ENCODE measurements around the gene TMEM156.

Gene TMEM156

DNA sequence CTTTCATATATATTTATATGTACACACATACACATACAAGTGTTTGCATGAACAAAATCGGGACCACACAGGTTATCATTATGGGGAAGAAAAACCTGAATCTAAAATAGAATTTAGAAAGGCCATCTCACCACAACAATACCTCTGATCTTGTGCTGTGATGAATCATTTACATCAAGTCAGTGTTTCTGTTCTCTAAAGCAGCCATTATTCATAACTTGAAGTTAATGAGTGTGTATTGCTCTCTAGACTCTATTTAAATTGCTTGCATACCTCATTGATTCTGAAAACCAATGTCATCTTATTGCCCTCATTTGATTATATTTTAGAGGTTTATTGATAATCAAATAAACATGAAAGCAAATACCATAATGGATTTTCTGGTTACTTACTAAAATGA lies 93.0 kb downstream of the TMEM156 start:
- Histone ChIP-seq H3K4me1 (ENCODE audit: insufficient read depth, poor library complexity, severe bottlenecking) (no peaks in the 10 kb centered on the region), H3K4me3 (ENCODE audit: severe bottlenecking) (no peak overlapping the region), H3K27me3 (ENCODE audit: insufficient read depth, poor library complexity, severe bottlenecking) (no peaks in the 10 kb centered on the region), H3K27ac (ENCODE audit: poor library complexity, severe bottlenecking) (no peak overlapping the region), H3K9me3 (ENCODE audit: severe bottlenecking) (no peaks in the 10 kb centered on the region), H3K36me3 (ENCODE audit: low read depth) (peaks cover 68% of the 10 kb centered on the region)
- TF ChIP-seq, protein P1, sequence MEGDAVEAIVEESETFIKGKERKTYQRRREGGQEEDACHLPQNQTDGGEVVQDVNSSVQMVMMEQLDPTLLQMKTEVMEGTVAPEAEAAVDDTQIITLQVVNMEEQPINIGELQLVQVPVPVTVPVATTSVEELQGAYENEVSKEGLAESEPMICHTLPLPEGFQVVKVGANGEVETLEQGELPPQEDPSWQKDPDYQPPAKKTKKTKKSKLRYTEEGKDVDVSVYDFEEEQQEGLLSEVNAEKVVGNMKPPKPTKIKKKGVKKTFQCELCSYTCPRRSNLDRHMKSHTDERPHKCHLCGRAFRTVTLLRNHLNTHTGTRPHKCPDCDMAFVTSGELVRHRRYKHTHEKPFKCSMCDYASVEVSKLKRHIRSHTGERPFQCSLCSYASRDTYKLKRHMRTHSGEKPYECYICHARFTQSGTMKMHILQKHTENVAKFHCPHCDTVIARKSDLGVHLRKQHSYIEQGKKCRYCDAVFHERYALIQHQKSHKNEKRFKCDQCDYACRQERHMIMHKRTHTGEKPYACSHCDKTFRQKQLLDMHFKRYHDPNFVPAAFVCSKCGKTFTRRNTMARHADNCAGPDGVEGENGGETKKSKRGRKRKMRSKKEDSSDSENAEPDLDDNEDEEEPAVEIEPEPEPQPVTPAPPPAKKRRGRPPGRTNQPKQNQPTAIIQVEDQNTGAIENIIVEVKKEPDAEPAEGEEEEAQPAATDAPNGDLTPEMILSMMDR (IDR thresholded peaks at IDR 0.05; ENCODE audit: poor library complexity, severe bottlenecking) = no peak
- no peak for ATAC-seq (ENCODE audit: low read depth)
- DNase-seq (ENCODE audit: low spot score) = no peak

DNA sequence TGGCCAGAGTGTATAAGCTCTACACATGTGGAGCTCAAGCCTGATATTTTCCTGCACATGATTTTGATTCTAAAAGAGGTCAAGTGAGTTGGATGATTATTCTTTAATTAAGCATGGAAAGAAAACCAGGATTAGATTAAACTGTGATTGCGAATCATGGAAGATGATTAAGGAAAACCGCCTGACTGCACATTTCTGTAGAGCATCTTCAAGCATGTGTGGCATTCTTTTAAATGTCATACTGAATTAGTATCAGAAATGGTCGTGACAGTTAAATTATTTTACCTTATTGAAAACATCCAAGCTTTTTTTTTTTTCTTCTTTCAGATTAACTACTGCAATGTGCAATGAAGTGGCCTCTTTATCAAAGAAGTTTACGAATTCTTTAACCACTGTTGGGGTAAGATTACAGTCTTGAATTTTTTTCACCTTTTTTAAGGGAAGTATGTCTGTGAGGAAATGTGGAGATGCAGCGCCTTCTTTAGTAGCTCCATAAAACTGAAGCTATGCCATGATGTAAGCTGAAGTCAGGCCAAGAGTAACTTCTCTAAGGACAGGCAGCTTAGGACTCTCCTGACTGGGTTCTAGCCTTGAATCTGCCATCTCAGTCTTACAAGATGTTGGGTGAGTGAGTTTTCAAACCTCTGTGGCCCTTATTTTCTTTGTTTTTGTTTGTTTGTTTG lies 96.7 kb downstream of the TMEM156 start:
- H3K27me3 ChIP-seq (ENCODE audit: insufficient read depth, poor library complexity, severe bottlenecking) = no peaks in the 10 kb centered on the region
- ATAC-seq (ENCODE audit: low read depth) (no peak), DNase-seq (ENCODE audit: low spot score) (no peak)
- no peak overlapping the region for H3K4me3 ChIP-seq (ENCODE audit: severe bottlenecking)
- H3K27ac ChIP-seq (ENCODE audit: poor library complexity, severe bottlenecking) = no peak overlapping the region
- H3K4me1 ChIP-seq (ENCODE audit: insufficient read depth, poor library complexity, severe bottlenecking) = no peaks in the 10 kb centered on the region
- H3K36me3 ChIP-seq (ENCODE audit: low read depth) = peaks cover 79% of the 10 kb centered on the region
- H3K9me3 ChIP-seq (ENCODE audit: severe bottlenecking) = no peaks in the 10 kb centered on the region
- TF ChIP-seq, protein P1 (IDR thresholded peaks at IDR 0.05; ENCODE audit: poor library complexity, severe bottlenecking) = no peak

DNA sequence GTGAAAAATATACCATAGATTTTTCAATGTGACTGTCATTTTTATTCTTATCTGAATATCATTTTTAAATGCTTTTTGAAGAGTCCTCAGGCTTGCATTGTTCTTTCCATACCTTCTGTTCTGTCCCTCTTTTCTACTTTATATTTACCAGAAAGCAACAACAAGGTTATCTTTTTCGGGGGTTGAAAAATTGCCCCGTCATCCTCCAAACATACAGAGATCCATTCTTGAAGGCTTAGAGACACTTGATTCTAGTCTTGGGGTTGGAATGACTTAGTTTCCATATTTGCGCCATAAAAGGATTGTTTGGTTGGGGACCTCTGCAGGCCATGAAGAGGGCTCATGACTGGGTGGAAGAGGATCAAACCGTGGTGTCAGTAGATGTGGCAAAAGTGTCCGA lies 101.1 kb downstream of the TMEM156 start:
- Histone ChIP-seq H3K27ac (ENCODE audit: poor library complexity, severe bottlenecking) (no peak overlapping the region), H3K27me3 (ENCODE audit: insufficient read depth, poor library complexity, severe bottlenecking) (no peaks in the 10 kb centered on the region), H3K4me1 (ENCODE audit: insufficient read depth, poor library complexity, severe bottlenecking) (no peaks in the 10 kb centered on the region), H3K4me3 (ENCODE audit: severe bottlenecking) (no peak overlapping the region), H3K36me3 (ENCODE audit: low read depth) (peaks cover 83% of the 10 kb centered on the region), H3K9me3 (ENCODE audit: severe bottlenecking) (no peaks in the 10 kb centered on the region)
- no peak for DNase-seq (ENCODE audit: low spot score)
- TF ChIP-seq, protein P1 (IDR thresholded peaks at IDR 0.05; ENCODE audit: poor library complexity, severe bottlenecking) = no peak
- no peak for ATAC-seq (ENCODE audit: low read depth)

DNA sequence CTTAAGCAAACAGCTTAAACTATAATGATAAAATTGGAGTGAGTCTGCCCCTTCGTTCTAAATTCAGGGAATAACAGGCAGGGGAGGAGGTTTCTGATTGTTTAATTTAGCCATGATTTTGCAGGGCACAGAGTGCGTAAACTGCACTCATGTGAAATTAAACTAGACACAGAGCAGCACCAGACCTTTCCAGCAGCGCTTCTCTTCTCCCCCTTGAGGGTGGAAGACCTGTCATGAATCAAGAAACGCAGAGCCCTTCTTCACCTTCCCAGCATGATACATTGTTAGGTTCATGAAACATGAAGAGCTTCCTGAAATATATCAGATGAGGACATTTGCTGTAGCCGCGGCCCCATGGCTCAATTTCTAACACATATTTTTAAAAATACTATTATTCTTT lies 101.5 kb downstream of the TMEM156 start:
- ATAC-seq (ENCODE audit: low read depth) (no peak), DNase-seq (ENCODE audit: low spot score) (no peak)
- Histone ChIP-seq H3K27me3 (ENCODE audit: insufficient read depth, poor library complexity, severe bottlenecking) (no peaks in the 10 kb centered on the region), H3K9me3 (ENCODE audit: severe bottlenecking) (no peaks in the 10 kb centered on the region), H3K4me3 (ENCODE audit: severe bottlenecking) (no peak overlapping the region), H3K36me3 (ENCODE audit: low read depth) (peaks cover 83% of the 10 kb centered on the region), H3K27ac (ENCODE audit: poor library complexity, severe bottlenecking) (no peak overlapping the region), H3K4me1 (ENCODE audit: insufficient read depth, poor library complexity, severe bottlenecking) (no peaks in the 10 kb centered on the region)
- TF ChIP-seq, protein P1 (IDR thresholded peaks at IDR 0.05; ENCODE audit: poor library complexity, severe bottlenecking) = no peak

DNA sequence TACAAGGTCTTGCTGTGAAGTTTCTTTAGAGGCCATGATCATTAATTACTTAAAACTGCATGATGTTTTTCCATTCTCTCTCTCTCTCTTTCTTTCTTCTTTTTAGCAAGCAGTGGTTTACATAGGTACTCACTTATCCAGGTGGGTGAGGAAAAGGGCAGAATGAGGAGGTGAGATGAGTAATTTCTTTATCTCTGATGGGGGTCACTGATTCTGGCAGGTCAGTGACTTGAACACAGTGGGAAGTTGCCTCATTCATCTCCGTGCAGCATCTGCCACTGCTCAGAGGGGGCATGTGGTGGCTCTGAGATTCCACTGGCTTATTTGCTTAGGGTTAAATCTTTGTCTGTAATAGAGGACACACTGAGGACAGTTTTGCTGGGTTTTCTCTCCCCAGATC lies 102.0 kb downstream of the TMEM156 start:
- Histone ChIP-seq H3K4me1 (ENCODE audit: insufficient read depth, poor library complexity, severe bottlenecking) (no peaks in the 10 kb centered on the region), H3K36me3 (ENCODE audit: low read depth) (peaks cover 83% of the 10 kb centered on the region), H3K4me3 (ENCODE audit: severe bottlenecking) (no peak overlapping the region), H3K27me3 (ENCODE audit: insufficient read depth, poor library complexity, severe bottlenecking) (no peaks in the 10 kb centered on the region), H3K27ac (ENCODE audit: poor library complexity, severe bottlenecking) (no peak overlapping the region), H3K9me3 (ENCODE audit: severe bottlenecking) (no peaks in the 10 kb centered on the region)
- DNase-seq (ENCODE audit: low spot score) (no peak), ATAC-seq (ENCODE audit: low read depth) (no peak)
- TF ChIP-seq, protein P1 (IDR thresholded peaks at IDR 0.05; ENCODE audit: poor library complexity, severe bottlenecking) = no peak
